ENCODE measurements around the gene CD19. TPM values are rescaled to one million over a fixed set of nuclear protein-coding genes. Genes with fewer than 3 reads are reported as not detected.

Gene CD19
- total RNA-seq, 6 donors from 2014 or later: 0.46 to 1.4 (median 0.89) TPM; not detected in 1

DNA sequence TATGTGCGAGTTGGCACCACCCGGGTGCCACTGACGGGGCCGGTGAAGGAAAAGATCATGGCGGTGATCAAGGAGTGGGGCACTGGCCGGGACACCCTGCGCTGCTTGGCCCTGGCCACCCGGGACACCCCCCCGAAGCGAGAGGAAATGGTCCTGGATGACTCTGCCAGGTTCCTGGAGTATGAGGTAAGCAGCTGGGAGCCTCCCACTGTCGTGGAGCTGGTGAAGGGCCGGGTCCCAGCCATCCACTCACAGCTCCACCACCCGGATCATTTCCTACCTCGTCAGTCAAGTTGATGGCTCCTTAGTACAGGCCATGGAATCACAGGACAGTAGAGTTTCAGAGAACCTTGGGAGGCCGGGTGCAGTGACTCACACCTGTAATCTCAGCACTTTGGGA lies 33.5 kb upstream of the CD19 start:
- ATAC-seq (ENCODE audit: low FRiP score in 2 of 2) (no peak), DNase-seq (no peak)
- Histone ChIP-seq H3K4me3 (no peak overlapping the region), H3K27me3 (no peaks in the 10 kb centered on the region), H3K9me3 (no peaks in the 10 kb centered on the region), H3K36me3 (no peaks in the 10 kb centered on the region), H3K4me1 (no peaks in the 10 kb centered on the region), H3K27ac (no peak overlapping the region)
- 83 to 85% methylated on average over 9 to 13 of the region's 15 CpGs for WGBS, 2 donors
- TF ChIP-seq POLR2A (IDR thresholded peaks at IDR 0.05) (no peak), EP300 (IDR thresholded peaks at IDR 0.05) (no peak), POLR2AphosphoS5 (IDR thresholded peaks at IDR 0.05) (no peak)
- TF ChIP-seq, protein P1, sequence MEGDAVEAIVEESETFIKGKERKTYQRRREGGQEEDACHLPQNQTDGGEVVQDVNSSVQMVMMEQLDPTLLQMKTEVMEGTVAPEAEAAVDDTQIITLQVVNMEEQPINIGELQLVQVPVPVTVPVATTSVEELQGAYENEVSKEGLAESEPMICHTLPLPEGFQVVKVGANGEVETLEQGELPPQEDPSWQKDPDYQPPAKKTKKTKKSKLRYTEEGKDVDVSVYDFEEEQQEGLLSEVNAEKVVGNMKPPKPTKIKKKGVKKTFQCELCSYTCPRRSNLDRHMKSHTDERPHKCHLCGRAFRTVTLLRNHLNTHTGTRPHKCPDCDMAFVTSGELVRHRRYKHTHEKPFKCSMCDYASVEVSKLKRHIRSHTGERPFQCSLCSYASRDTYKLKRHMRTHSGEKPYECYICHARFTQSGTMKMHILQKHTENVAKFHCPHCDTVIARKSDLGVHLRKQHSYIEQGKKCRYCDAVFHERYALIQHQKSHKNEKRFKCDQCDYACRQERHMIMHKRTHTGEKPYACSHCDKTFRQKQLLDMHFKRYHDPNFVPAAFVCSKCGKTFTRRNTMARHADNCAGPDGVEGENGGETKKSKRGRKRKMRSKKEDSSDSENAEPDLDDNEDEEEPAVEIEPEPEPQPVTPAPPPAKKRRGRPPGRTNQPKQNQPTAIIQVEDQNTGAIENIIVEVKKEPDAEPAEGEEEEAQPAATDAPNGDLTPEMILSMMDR (IDR thresholded peaks at IDR 0.05): no peak

DNA sequence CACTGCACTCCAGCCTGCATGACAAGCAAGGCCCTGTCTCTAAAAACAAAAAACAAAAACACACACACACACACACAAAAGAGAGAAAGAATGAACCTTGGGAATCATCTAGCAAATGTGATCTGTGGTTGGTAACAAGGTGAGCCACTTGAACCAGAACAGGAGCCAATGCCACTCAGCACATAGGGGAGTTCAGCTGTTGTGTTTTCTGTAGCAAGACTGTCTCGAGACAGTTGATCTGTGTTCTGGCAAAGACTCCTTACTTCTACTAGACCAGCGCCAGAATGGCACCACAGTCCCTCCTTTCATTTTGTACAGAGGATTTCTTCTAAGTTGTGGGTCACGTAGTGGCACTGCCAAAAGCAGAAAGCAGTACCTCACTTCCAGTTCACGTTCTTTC lies 32.8 kb upstream of the CD19 start:
- H3K27ac ChIP-seq: no peak overlapping the region
- no peaks in the 10 kb centered on the region for H3K27me3 ChIP-seq
- H3K4me3 ChIP-seq: no peak overlapping the region
- H3K36me3 ChIP-seq: peaks cover 0 to 2% (median 0%) of the 10 kb centered on the region in 4 donors
- ATAC-seq (ENCODE audit: low FRiP score in 2 of 2) (no peak), DNase-seq (no peak)
- no peaks in the 10 kb centered on the region for H3K4me1 ChIP-seq
- no peak for TF ChIP-seq EP300 (IDR thresholded peaks at IDR 0.05)
- TF ChIP-seq POLR2A (IDR thresholded peaks at IDR 0.05): no peak
- TF ChIP-seq, protein P1 (IDR thresholded peaks at IDR 0.05): no peak
- no peak for TF ChIP-seq POLR2AphosphoS5 (IDR thresholded peaks at IDR 0.05)
- WGBS, 2 donors: 86 to 89% methylated on average over 4 of the region's 4 CpGs
- no peaks in the 10 kb centered on the region for H3K9me3 ChIP-seq

DNA sequence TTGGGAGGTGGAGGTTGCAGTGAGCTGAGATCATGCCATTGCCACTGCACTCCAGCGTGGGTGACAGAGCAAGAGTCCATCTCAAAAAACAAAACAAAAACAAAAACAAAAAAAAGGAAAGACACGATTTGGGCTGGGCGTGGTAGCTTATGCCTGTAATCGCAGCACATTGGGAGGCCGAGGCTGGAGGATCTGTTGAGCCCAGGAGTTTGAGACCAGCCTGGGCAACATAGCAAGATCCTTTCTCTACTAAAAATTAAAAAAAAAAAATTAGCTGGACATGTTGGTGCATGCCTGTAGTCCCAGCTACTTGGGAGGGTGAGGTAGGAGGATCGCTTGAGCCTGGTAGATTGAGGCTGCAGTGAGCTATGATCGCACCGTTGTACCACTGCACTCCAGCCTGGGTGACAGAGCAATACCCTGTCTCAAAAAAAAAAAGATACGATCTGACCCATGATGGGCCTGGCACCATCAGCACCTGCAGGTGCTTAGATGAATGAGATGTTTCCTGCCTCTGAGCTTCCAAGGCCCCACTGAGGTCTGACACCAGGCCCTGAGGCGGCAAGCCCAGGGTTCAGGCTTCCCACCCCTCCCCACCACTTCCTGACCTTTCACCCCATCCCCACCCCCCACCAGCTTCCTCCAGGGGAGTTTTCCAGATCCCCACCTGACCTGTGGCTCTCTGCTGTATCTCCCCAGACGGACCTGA lies 31.7 kb upstream of the CD19 start:
- TF ChIP-seq, protein P1 (IDR thresholded peaks at IDR 0.05): no peak
- TF ChIP-seq POLR2A (IDR thresholded peaks at IDR 0.05): no peak
- no peak for TF ChIP-seq POLR2AphosphoS5 (IDR thresholded peaks at IDR 0.05)
- TF ChIP-seq EP300 (IDR thresholded peaks at IDR 0.05): no peak
- no peak overlapping the region for H3K27ac ChIP-seq
- H3K27me3 ChIP-seq: no peaks in the 10 kb centered on the region
- 88 to 94% methylated on average over 10 to 11 of the region's 11 CpGs for WGBS, 2 donors
- no peak for DNase-seq
- H3K9me3 ChIP-seq: no peaks in the 10 kb centered on the region
- H3K4me3 ChIP-seq: no peak overlapping the region
- peaks cover 0 to 13% (median 8%) of the 10 kb centered on the region in 4 donors for H3K36me3 ChIP-seq
- ATAC-seq (ENCODE audit: low FRiP score in 2 of 2): no peak
- H3K4me1 ChIP-seq: no peaks in the 10 kb centered on the region

DNA sequence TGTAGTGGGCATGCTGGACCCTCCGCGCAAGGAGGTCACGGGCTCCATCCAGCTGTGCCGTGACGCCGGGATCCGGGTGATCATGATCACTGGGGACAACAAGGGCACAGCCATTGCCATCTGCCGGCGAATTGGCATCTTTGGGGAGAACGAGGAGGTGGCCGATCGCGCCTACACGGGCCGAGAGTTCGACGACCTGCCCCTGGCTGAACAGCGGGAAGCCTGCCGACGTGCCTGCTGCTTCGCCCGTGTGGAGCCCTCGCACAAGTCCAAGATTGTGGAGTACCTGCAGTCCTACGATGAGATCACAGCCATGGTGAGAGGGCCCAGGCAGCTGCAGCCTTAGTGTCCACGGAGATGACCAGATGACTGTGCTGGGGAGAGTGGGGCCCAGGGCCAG lies 31.2 kb upstream of the CD19 start:
- Histone ChIP-seq H3K27ac (no peak overlapping the region), H3K27me3 (no peaks in the 10 kb centered on the region), H3K9me3 (no peaks in the 10 kb centered on the region), H3K4me3 (no peak overlapping the region), H3K4me1 (no peaks in the 10 kb centered on the region), H3K36me3 (peaks cover 0 to 17% (median 13%) of the 10 kb centered on the region in 4 donors)
- no peak for ATAC-seq (ENCODE audit: low FRiP score in 2 of 2)
- WGBS, 2 donors: 96% methylated on average over 25 of the region's 25 CpGs; no CpG with 5 or more reads in 1 of the 2 donors
- TF ChIP-seq EP300 (IDR thresholded peaks at IDR 0.05) (no peak), POLR2AphosphoS5 (IDR thresholded peaks at IDR 0.05) (no peak), POLR2A (IDR thresholded peaks at IDR 0.05) (no peak)
- TF ChIP-seq, protein P1 (IDR thresholded peaks at IDR 0.05): no peak
- DNase-seq: peak in 1 of 2 donors; percentile 75

DNA sequence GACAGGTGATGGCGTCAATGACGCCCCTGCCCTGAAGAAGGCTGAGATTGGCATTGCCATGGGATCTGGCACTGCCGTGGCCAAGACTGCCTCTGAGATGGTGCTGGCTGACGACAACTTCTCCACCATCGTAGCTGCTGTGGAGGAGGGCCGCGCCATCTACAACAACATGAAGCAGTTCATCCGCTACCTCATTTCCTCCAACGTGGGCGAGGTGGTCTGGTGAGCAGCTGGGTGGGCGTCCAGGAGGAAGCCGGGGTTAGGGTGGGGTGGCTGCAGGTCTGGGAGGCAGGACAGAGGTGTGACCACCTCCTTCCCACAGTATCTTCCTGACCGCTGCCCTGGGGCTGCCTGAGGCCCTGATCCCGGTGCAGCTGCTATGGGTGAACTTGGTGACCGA lies 29.9 kb upstream of the CD19 start:
- 85 to 86% methylated on average over 4 to 10 of the region's 15 CpGs for WGBS, 2 donors
- Histone ChIP-seq H3K9me3 (no peaks in the 10 kb centered on the region), H3K27ac (no peak overlapping the region), H3K36me3 (peaks cover 0 to 29% (median 24%) of the 10 kb centered on the region in 4 donors), H3K27me3 (no peaks in the 10 kb centered on the region), H3K4me3 (no peak overlapping the region), H3K4me1 (no peaks in the 10 kb centered on the region)
- ATAC-seq (ENCODE audit: low FRiP score in 2 of 2) (no peak), DNase-seq (no peak)
- TF ChIP-seq EP300 (IDR thresholded peaks at IDR 0.05): no peak
- TF ChIP-seq POLR2A (IDR thresholded peaks at IDR 0.05): no peak
- no peak for TF ChIP-seq POLR2AphosphoS5 (IDR thresholded peaks at IDR 0.05)
- TF ChIP-seq, protein P1 (IDR thresholded peaks at IDR 0.05): no peak

Data from upper lobe of left lung (tissue), 6 donors.